ENCODE measurements around the gene B4GALT1.

DNA sequence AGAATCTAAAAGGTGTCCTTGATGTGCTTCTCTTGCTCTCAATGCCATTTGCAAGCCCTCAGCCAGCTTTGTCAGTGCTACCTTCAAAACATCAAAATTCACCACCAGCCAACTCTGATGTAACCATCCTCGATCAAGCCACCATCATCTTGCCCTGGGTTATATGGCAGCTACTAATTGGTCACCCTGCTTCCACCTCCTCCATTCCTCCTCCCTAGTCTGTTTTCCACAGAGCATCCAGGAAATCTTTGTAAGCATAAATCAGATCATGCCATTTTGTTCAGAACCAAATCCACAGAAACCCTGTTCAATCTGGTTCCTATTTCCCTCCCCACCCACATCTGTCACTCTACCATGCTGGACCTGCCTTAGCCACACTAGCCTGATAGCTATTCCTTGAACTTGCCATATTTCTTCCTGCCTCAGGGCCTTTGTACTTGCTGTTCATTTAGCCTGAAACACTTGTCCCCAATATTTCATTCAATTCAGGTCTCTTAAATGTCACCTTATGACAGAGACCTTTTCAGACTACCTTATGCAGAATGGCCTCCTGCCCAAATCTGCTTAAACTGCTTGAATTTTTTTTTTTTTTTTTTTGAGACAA lies 1.9 kb upstream of the B4GALT1 start:
- TF ChIP-seq, protein P1, sequence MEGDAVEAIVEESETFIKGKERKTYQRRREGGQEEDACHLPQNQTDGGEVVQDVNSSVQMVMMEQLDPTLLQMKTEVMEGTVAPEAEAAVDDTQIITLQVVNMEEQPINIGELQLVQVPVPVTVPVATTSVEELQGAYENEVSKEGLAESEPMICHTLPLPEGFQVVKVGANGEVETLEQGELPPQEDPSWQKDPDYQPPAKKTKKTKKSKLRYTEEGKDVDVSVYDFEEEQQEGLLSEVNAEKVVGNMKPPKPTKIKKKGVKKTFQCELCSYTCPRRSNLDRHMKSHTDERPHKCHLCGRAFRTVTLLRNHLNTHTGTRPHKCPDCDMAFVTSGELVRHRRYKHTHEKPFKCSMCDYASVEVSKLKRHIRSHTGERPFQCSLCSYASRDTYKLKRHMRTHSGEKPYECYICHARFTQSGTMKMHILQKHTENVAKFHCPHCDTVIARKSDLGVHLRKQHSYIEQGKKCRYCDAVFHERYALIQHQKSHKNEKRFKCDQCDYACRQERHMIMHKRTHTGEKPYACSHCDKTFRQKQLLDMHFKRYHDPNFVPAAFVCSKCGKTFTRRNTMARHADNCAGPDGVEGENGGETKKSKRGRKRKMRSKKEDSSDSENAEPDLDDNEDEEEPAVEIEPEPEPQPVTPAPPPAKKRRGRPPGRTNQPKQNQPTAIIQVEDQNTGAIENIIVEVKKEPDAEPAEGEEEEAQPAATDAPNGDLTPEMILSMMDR (IDR thresholded peaks at IDR 0.05; ENCODE audit: poor library complexity), result no peak
- no peak for TF ChIP-seq EZH2 (IDR thresholded peaks at IDR 0.05; ENCODE audit: borderline replicate concordance)
- no peak for TF ChIP-seq EZH2phosphoT487 (IDR thresholded peaks at IDR 0.05; ENCODE audit: low read depth, severe bottlenecking, unreplicated experiment)

All from hepatocyte (in vitro differentiated cells).